Dermis lymphatic vessel endothelial cell (primary cell): ENCODE results near the gene NRROS. TPM values are rescaled to one million over a fixed set of nuclear protein-coding genes. Genes with fewer than 3 reads are reported as not detected.

Experiments
- total RNA-seq: library from RNA; depleted of rRNA; stranded (reverse); fragments of >200 nt; gene quantifications from 2 replicates; pipeline ENCODE4 v1.2.1, GENCODE V29; 2014

The NRROS gene
- total RNA-seq = 7.3 and 8.5 TPM in 2 replicates

GRCh38 chr3:196639483-196640296, at the start of gene NRROS:
NRROS (plus strand) TSS chr3:196639694; CDS start chr3:196654540, 14,846 bp downstream.

Other genes with a start within 250 kb of the NRROS start
- 18.9 and 23.2 TPM in 2 replicates for gene UBXN7, start 207.3 kb upstream of the NRROS start, total RNA-seq
- 18.4 and 32.9 TPM in 2 replicates for gene RNF168, start 135.9 kb upstream of the NRROS start, total RNA-seq
- gene SMCO1, start 124.3 kb upstream of the NRROS start, total RNA-seq = not detected in 2 replicates
- 8.0 and 9.8 TPM in 2 replicates for gene WDR53, start 71.1 kb upstream of the NRROS start, total RNA-seq
- 12.5 and 21.7 TPM in 2 replicates for gene FBXO45, start 71.0 kb upstream of the NRROS start, total RNA-seq
- gene CEP19, start 72.6 kb downstream of the NRROS start, total RNA-seq = 8.5 and 10.6 TPM in 2 replicates
- 46.7 and 50.5 TPM in 2 replicates for gene PIGX, start 72.7 kb downstream of the NRROS start, total RNA-seq
- 82.7 and 92.3 TPM in 2 replicates for gene PAK2, start 100.2 kb downstream of the NRROS start, total RNA-seq
- gene SENP5, start 228.2 kb downstream of the NRROS start, total RNA-seq = 38.7 and 40.6 TPM in 2 replicates